Fibroblast of peridontal ligament (primary cell): ENCODE results near the gene RSPH6A.
"Not testable (repeated sequence)": the region's sequence is repeated elsewhere in the genome, so short reads cannot be mapped to it uniquely, and the experiment has no call there.

Experiments
- DNase-seq: peaks from one replicate; pipeline ENCODE4 v3.0.0-alpha.2; 2010; ENCODE audit errors: extremely low read depth

RSPH6A gene

DNA sequence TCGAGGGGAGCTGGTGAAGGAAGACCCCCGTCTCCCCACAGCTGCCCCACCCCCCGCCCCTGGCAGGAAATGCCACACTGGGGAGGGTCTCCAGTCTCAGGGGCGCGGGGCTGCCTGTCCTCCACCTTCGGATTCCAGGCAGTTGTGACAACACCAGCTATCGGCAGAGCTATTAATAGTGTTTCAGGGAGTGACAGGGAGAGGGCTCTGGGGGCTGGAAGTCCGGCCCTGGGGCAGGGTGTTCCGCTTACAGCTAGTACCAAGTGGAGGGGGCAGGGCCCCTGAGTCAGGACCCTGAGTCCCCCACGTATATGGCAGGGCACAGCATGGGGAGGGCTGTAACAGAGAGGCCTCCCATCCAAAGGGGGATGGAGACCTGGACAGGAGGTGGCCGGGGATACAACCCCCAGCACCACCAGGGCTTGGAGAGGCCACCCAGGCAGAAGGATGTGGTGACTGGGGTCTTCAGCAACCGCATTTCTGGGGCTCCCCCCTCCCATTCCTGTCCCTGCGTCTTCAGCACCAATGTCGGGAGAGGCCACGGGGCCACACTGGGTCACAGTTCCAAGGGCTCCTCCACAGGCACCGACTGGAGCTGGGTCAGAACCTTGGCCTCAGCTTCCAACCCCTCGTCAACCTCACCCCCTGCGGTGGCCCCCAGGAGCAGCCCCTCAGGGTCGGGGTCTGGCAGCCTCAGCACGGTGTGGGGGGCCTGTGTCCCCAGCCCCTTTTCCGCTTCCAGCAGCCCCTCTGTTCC is 50.0 kb downstream of the RSPH6A start:
- no peak for DNase-seq

DNA sequence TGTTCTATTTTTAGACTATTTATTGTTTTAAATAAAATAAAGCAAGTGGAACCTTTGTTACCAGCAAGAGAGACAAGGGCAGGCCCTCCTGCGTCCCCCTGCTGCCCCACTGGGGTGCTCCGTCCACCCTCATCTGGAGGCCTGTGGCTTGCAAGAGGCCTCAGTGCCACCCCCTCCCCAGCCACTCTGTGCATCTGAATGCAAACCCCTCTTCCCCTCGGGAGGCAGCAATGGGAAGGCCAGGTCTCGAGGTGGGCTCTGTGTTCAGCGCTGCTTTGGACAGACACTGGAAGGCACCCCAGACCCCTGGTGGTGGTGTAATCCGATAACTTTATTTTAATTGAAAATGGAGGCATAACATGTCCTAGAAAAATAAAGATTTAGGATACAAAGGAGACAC is 50.6 kb downstream of the RSPH6A start:
- DNase-seq: no peak

DNA sequence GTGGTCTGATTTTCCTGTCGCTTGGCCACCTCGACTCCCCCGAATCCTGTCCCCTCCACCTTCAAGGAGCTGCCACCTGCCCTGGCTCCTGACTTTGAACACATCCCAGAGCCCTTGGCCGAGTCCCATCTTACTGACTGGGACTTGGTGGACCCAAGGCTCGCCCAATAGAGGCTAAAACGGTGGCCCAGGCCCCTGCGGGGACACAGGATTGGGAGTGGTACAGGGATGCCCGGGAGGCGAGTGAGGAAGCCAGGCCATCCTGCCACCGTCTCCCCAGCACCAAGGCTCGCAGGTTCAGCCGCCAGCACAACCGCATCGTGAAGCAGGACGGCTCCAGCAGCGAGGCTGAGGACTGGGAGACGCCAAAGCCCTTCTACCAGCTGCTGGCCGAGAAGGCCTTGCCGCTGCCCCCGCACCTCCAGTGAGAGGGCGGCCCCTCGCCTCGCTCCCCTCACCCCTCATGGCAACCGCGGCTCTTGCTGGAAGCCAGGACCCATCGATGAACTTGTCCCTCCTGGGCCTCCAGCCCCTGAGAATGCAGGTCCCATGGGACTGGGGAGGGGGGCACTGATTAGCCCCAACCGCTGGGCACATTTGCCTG is 51.3 kb downstream of the RSPH6A start:
- DNase-seq: no peak

DNA sequence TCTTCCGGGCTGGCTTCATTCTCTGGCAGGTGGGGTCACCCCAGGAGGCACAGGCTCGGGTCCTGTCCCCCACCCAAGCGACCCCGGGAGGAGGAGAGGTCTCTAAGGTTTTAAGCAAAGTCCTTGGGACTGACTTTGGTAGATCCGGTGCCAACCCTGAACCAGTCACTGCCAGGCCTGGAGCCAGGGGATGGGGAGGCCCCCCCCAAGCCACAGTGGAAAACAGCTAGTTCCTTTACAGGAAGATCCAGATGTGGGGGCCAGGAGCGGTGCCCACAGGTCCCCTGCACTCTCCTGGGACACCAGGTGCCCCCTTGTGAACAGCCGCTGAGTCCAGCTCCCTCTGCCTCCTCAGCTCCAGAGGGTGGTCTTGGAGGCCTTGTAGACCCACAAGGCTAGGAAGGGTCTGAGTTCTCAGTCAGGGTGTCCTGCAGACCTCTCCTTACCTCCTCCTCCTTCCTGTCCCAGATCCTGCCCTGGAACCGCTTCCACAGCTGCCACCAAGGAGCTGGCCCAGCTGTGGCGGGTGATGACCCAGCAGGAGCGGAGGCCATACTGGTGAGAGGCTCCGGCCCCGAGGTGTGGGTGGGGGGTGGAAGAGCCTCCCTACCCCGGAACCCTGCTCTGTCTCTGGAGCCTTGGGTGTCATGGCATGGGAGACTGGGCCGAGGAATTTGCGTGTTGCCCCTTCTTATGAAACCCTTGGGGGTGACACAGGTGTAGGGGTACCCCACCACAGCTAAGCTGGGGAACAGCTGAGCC is 52.1 kb downstream of the RSPH6A start:
- no peak for DNase-seq

GRCh38 chr19:45761714-45762113 is 53.4 kb downstream of the RSPH6A start:
- no peak for DNase-seq

- no peak for DNase-seq
Measured at GRCh38 chr19:45758921-45759320, 56.2 kb downstream of the RSPH6A start.

- no peak for DNase-seq
Measured at GRCh38 chr19:45757695-45758094, 57.4 kb downstream of the RSPH6A start.

GRCh38 chr19:45754323-45754722 is 60.8 kb downstream of the RSPH6A start:
- DNase-seq: no peak

DNA sequence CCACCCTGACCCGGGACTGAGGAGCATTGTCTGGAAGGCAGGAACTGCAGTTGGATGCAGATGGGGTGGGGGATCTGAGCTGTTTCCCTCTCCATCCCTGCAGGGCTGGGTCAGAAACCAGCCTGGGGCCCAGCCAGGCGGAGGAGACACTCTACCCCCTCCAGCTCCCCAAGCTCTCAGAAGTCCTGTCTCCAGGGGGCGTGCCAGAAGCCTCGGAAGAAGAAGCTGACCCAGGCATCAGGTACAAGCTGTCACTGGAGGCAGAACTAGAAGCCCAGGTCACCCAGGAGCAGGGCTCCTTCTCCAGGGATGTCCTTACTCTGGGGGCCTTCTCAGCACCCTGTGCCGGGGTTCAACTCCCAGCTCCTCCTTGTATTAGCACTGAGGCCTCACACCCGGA is 61.6 kb downstream of the RSPH6A start:
- no peak for DNase-seq

DNA sequence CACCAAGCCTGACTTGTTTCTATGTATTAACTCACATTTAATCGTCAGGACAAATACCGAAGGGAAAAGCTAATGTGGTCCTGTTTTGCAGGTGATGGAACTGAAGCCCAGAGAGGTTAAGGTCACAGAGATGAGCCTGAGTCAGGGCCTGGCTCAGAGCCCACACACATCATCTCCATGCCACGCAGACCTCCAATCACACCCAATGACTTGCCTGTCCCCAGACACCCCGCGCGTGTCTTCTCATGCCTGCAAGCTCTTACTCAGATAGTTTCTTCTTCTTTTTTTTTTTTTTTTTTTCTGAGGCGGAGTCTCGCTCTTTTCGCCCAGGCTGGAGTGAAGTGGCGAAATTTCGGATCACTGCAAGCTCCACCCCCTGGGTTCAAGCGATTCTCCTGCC is 62.5 kb downstream of the RSPH6A start:
- no peak for DNase-seq

- DNase-seq: not testable (repeated sequence)
Measured at GRCh38 chr19:45751483-45751882, 63.6 kb downstream of the RSPH6A start.

- no peak for DNase-seq
Measured at GRCh38 chr19:45747513-45747912, 67.6 kb downstream of the RSPH6A start.

DNA sequence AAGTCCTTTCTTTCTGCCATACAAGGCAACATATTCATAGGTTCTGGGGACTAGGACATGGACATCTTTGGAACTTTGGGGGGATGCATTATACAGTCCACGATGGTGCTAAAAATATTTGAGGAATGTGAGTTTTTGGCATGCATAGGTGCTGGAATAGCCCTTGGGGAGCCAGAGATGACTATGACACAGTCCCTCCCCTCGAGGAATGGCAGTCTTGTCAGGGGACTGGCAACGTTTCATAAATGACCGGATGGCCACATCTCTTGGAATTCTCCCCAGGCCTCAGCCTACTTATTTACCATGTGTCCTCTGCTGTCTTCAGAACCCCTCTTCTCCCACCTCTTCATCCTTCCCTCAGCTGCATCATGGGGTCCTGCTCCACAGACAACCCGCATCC is 68.2 kb downstream of the RSPH6A start:
- DNase-seq: no peak
